Measurements from ENCODE around the gene IFNAR1.

The IFNAR1 gene

DNA sequence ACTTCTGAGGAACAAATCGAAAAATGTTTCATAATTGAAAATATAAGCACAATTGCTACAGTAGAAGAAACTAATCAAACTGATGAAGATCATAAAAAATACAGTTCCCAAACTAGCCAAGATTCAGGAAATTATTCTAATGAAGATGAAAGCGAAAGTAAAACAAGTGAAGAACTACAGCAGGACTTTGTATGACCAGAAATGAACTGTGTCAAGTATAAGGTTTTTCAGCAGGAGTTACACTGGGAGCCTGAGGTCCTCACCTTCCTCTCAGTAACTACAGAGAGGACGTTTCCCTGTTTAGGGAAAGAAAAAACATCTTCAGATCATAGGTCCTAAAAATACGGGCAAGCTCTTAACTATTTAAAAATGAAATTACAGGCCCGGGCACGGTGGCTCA is 30.6 kb downstream of the IFNAR1 start:
- Histone ChIP-seq H3K27me3 (ENCODE audit: insufficient read depth, poor library complexity, severe bottlenecking) (no peaks in the 10 kb centered on the region), H3K9me3 (ENCODE audit: severe bottlenecking) (no peaks in the 10 kb centered on the region), H3K27ac (ENCODE audit: poor library complexity, severe bottlenecking) (no peak overlapping the region), H3K4me3 (ENCODE audit: severe bottlenecking) (no peak overlapping the region), H3K4me1 (ENCODE audit: insufficient read depth, poor library complexity, severe bottlenecking) (no peaks in the 10 kb centered on the region), H3K36me3 (ENCODE audit: low read depth) (peaks cover 44% of the 10 kb centered on the region)
- TF ChIP-seq, protein P1, sequence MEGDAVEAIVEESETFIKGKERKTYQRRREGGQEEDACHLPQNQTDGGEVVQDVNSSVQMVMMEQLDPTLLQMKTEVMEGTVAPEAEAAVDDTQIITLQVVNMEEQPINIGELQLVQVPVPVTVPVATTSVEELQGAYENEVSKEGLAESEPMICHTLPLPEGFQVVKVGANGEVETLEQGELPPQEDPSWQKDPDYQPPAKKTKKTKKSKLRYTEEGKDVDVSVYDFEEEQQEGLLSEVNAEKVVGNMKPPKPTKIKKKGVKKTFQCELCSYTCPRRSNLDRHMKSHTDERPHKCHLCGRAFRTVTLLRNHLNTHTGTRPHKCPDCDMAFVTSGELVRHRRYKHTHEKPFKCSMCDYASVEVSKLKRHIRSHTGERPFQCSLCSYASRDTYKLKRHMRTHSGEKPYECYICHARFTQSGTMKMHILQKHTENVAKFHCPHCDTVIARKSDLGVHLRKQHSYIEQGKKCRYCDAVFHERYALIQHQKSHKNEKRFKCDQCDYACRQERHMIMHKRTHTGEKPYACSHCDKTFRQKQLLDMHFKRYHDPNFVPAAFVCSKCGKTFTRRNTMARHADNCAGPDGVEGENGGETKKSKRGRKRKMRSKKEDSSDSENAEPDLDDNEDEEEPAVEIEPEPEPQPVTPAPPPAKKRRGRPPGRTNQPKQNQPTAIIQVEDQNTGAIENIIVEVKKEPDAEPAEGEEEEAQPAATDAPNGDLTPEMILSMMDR (IDR thresholded peaks at IDR 0.05; ENCODE audit: poor library complexity, severe bottlenecking): no peak
- DNase-seq (ENCODE audit: low spot score) (no peak), ATAC-seq (ENCODE audit: low read depth) (no peak)

- peaks cover 38% of the 10 kb centered on the region for H3K36me3 ChIP-seq (ENCODE audit: low read depth)
Observed at GRCh38 chr21:33355996-33356395, 31.2 kb downstream of the IFNAR1 start.

GRCh38 chr21:33357177-33357576 is 32.4 kb downstream of the IFNAR1 start:
- TF ChIP-seq, protein P1 (IDR thresholded peaks at IDR 0.05; ENCODE audit: poor library complexity, severe bottlenecking): no peak
- ATAC-seq (ENCODE audit: low read depth) (no peak), DNase-seq (ENCODE audit: low spot score) (no peak)
- Histone ChIP-seq H3K27ac (ENCODE audit: poor library complexity, severe bottlenecking) (no peak overlapping the region), H3K4me3 (ENCODE audit: severe bottlenecking) (no peak overlapping the region), H3K4me1 (ENCODE audit: insufficient read depth, poor library complexity, severe bottlenecking) (peaks cover 15% of the 10 kb centered on the region), H3K27me3 (ENCODE audit: insufficient read depth, poor library complexity, severe bottlenecking) (no peaks in the 10 kb centered on the region), H3K9me3 (ENCODE audit: severe bottlenecking) (no peaks in the 10 kb centered on the region), H3K36me3 (ENCODE audit: low read depth) (peaks cover 38% of the 10 kb centered on the region)

More at GRCh38 chr21:33355996-33356395, 31.2 kb downstream of the IFNAR1 start:
- ATAC-seq (ENCODE audit: low read depth) (no peak), DNase-seq (ENCODE audit: low spot score) (no peak)
- Histone ChIP-seq H3K9me3 (ENCODE audit: severe bottlenecking) (no peaks in the 10 kb centered on the region), H3K4me1 (ENCODE audit: insufficient read depth, poor library complexity, severe bottlenecking) (peaks cover 5% of the 10 kb centered on the region), H3K27me3 (ENCODE audit: insufficient read depth, poor library complexity, severe bottlenecking) (no peaks in the 10 kb centered on the region), H3K27ac (ENCODE audit: poor library complexity, severe bottlenecking) (no peak overlapping the region), H3K4me3 (ENCODE audit: severe bottlenecking) (no peak overlapping the region)
- TF ChIP-seq, protein P1 (IDR thresholded peaks at IDR 0.05; ENCODE audit: poor library complexity, severe bottlenecking): no peak

GRCh38 chr21:33359446-33359845 is 34.7 kb downstream of the IFNAR1 start:
- no peak overlapping the region for H3K27ac ChIP-seq (ENCODE audit: poor library complexity, severe bottlenecking)
- H3K9me3 ChIP-seq (ENCODE audit: severe bottlenecking): no peaks in the 10 kb centered on the region
- H3K4me1 ChIP-seq (ENCODE audit: insufficient read depth, poor library complexity, severe bottlenecking): peaks cover 15% of the 10 kb centered on the region
- no peaks in the 10 kb centered on the region for H3K27me3 ChIP-seq (ENCODE audit: insufficient read depth, poor library complexity, severe bottlenecking)
- no peak overlapping the region for H3K4me3 ChIP-seq (ENCODE audit: severe bottlenecking)
- DNase-seq (ENCODE audit: low spot score) (no peak), ATAC-seq (ENCODE audit: low read depth) (no peak)
- TF ChIP-seq, protein P1 (IDR thresholded peaks at IDR 0.05; ENCODE audit: poor library complexity, severe bottlenecking): no peak
- peaks cover 21% of the 10 kb centered on the region for H3K36me3 ChIP-seq (ENCODE audit: low read depth)

DNA sequence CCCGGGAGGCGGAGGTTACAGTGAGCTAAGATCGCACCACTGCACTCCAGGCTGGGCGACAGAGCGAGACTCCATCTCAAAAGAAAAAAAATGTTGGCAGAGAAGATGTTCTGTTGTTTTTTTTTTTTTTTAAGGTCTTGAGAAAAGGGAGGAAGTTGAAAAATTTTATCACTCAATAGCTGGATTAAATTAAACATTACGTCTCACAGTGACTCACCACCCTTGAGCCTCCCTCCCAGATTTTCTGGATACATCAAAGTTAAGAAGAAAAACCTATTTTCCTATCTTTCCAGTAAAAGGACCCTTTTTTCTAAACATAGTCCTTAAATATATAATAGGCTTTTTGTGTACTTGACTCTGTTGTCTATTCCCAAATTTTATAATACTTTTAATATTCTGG is 35.5 kb downstream of the IFNAR1 start:
- DNase-seq (ENCODE audit: low spot score) (no peak), ATAC-seq (ENCODE audit: low read depth) (no peak)
- H3K27ac ChIP-seq (ENCODE audit: poor library complexity, severe bottlenecking): no peak overlapping the region
- TF ChIP-seq, protein P1 (IDR thresholded peaks at IDR 0.05; ENCODE audit: poor library complexity, severe bottlenecking): no peak
- H3K4me3 ChIP-seq (ENCODE audit: severe bottlenecking): no peak overlapping the region
- H3K36me3 ChIP-seq (ENCODE audit: low read depth): peaks cover 13% of the 10 kb centered on the region
- no peaks in the 10 kb centered on the region for H3K27me3 ChIP-seq (ENCODE audit: insufficient read depth, poor library complexity, severe bottlenecking)
- no peaks in the 10 kb centered on the region for H3K9me3 ChIP-seq (ENCODE audit: severe bottlenecking)
- H3K4me1 ChIP-seq (ENCODE audit: insufficient read depth, poor library complexity, severe bottlenecking): peaks cover 15% of the 10 kb centered on the region
